DOHH2 (cell line): ENCODE measurements around the gene SMAP1.

ENCODE experiments used
- EZH2phosphoT487 ChIP-seq: fragments of 200-600 bp; sonication (generic); IDR thresholded peaks from 2 replicates; pipeline ENCODE4 v1.6.1; 2017; ENCODE audit warnings: borderline replicate concordance, mild to moderate bottlenecking, antibody characterized with exemption, low read length, moderate library complexity, mixed read lengths
- TF ChIP-seq, protein P1 (sequence below): fragments of 200-600 bp; sonication (generic); IDR thresholded peaks from one replicate; pipeline ENCODE4 v1.5.1; 2014; ENCODE audit warnings: antibody characterized with exemption, mild to moderate bottlenecking, low read depth, low read length; ENCODE audit not compliant: poor library complexity, severe bottlenecking

DNA sequence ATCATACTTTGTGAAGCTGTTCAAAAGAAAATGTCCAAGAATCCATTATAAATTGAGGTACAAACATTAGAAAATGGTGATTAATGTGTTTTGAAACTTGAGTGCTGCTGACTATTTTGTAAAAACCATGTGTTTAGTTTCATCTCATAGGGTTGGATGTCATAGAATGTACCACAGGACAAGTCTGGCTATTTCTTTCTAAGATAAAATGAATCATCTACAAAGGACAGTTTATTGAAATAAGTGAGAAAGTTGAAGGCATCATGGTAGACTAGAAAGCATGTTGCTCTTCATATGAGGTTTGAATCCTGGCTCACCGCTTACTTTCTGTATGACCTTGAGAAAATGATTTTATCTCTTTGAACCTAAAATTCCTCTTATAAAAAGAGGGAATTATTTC lies 29.2 kb upstream of the SMAP1 start:
- TF ChIP-seq, protein P1, sequence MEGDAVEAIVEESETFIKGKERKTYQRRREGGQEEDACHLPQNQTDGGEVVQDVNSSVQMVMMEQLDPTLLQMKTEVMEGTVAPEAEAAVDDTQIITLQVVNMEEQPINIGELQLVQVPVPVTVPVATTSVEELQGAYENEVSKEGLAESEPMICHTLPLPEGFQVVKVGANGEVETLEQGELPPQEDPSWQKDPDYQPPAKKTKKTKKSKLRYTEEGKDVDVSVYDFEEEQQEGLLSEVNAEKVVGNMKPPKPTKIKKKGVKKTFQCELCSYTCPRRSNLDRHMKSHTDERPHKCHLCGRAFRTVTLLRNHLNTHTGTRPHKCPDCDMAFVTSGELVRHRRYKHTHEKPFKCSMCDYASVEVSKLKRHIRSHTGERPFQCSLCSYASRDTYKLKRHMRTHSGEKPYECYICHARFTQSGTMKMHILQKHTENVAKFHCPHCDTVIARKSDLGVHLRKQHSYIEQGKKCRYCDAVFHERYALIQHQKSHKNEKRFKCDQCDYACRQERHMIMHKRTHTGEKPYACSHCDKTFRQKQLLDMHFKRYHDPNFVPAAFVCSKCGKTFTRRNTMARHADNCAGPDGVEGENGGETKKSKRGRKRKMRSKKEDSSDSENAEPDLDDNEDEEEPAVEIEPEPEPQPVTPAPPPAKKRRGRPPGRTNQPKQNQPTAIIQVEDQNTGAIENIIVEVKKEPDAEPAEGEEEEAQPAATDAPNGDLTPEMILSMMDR: no peak
- TF ChIP-seq EZH2phosphoT487: no peak
